Measurements from ENCODE around the gene CBX8.

Gene CBX8

DNA sequence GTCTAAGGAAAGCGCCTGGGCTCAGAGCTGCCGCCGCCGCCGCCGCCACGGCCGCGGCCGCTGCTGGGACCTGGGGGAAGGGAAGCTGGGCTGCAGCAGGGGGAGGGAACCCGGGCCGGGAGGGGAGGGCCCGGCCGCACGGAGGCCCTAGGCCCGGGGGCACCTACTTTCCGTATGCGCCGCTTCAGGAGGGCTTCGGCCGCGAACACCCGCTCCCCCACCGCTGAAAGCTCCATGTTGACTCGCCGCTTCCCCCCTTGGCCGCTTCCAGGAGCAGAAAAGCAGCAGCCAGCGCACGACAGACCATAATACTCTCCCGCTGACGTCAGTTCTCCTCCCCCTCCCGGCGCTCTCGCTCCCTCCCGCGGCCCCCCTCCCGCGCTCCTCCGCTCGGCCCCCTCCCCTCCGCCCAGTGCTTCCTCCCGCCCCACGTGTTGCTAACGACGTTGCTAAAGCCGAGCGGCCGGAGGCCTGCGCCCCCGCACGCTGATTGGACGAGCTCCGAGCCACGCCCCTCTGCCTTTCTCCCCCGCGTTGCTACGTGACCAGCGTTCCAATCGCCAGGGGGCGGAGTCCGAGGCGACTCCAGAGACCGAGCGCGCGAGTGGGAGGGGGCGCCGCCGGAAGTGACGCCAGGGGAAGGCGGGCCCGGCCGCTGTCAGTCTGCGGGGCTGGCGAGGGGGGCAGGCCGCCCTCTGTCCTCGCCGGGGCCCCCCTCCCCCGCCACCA is at the start of gene CBX8:
CBX8 (minus strand) TSS at position 315 of the 729 bp plus-strand sequence; CDS start at position 236, 79 bp downstream.
- FAIRE-seq: peak; percentile 49

DNA sequence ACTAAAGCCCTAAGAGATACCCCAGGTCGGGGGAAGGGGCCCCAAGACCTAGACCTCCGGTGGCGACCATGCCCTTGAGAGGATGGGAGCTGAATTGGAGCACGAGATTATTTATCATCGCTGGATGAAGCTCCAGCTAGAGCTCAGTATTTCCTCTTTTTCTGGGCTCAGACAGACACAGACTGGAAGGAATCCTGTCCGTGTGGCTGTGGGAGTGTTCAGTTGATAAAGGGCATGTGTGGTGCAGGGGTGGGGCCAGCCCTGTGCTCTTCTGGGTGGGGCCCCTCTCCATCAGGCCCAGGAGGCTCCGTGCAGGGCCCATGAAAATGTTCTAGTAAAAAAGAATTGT is 48.7 kb upstream of the CBX8 start:
- no peak for FAIRE-seq

- FAIRE-seq: no peak
These were observed 48.2 kb upstream of the CBX8 start for GRCh38 chr17:79844869-79845600.

- no peak for FAIRE-seq
These were observed 47.2 kb upstream of the CBX8 start for GRCh38 chr17:79843816-79844800.

- FAIRE-seq: no peak
These were observed 46.6 kb upstream of the CBX8 start for GRCh38 chr17:79843474-79843815.

DNA sequence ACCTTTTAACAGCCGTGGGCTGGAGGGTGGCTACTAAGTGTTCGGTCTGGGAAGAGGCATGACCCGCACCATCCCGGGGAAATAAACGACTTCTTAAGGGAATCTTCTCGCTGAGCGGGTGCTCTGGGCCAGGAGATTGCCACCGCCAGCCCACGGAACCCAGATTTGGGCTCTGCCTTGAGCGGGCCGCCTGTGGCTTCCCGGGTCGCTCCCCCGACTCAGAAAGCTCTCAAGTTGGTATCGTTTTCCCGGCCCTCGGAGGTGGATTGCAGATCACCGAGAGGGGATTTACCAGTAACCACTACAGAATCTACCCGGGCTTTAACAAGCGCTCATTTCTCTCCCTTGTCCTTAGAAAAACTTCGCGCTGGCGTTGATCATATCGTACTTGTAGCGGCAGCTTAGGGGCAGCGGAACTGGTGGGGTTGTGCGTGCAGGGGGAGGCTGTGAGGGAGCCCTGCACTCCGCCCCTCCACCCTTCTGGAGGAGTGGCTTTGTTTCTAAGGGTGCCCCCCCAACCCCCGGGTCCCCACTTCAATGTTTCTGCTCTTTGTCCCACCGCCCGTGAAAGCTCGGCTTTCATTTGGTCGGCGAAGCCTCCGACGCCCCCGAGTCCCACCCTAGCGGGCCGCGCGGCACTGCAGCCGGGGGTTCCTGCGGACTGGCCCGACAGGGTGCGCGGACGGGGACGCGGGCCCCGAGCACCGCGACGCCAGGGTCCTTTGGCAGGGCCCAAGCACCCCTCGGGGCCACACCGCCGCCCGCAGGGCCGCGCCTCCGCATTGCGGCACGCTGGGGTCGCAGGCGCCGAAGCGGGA is 46.0 kb upstream of the CBX8 start:
- FAIRE-seq: no peak

GRCh38 chr17:79842136-79842655 is 45.3 kb upstream of the CBX8 start:
- FAIRE-seq: no peak

- FAIRE-seq: no peak
These were observed 44.7 kb upstream of the CBX8 start for GRCh38 chr17:79841369-79842135.

DNA sequence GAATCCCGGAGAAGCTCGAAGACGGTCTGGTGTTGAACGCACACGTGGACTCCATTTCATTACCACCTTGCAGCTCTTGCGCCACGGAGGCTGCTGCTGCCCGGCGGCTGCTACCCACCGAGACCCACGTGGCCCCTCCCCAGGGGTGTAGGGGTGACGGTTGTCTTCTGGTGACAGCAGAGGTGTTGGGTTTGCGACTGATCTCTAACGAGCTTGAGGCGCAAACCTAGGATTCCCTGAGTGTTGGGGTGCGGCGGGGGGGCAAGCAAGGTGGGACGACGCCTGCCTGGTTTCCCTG is 44.1 kb upstream of the CBX8 start:
- FAIRE-seq: no peak

- FAIRE-seq: no peak
These were observed 43.6 kb upstream of the CBX8 start for GRCh38 chr17:79840269-79840988.

GRCh38 chr17:79839356-79840268 is 42.7 kb upstream of the CBX8 start, which contains the start of gene CBX4:
Gene CBX4 (minus strand): TSS chr17:79839440. CDS start chr17:79839251, 189 bp downstream.
- no peak for FAIRE-seq

DNA sequence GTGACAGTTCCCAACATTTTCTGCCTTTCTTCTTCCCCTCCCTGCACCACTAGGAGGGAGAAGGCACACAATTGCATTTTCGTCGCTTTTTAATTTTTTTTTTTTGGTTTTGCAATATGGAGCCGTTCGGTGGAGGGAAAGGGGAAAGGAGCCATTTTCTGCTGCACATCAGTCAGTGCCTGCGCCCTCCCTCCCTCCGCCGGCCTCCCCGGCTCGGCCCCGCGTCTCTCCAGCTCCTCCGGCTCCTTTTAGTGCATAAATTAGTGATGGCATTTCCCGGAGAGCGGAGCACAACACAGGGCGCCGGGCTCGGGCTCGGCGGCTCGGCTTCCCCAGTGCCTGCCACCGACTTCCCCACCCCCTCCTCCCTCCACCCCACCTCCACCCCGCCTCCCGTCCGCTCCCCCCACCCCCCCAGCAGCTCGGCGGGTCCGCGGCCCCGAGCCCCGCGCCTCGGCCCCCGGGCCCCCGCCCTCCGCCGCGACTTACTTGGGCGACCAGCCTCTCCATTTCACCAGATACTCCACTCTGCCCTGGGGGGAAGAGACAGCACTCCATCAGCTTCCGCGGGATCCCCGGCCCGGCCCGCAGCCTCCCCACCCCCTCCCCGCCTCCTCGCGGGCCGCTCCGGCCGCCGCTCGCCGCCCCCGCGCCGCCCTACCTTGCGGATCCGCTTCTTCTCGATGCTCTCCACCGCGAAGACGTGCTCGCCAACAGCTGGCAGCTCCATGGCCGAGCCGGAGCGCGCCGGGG is 41.8 kb upstream of the CBX8 start:
- FAIRE-seq: no peak

DNA sequence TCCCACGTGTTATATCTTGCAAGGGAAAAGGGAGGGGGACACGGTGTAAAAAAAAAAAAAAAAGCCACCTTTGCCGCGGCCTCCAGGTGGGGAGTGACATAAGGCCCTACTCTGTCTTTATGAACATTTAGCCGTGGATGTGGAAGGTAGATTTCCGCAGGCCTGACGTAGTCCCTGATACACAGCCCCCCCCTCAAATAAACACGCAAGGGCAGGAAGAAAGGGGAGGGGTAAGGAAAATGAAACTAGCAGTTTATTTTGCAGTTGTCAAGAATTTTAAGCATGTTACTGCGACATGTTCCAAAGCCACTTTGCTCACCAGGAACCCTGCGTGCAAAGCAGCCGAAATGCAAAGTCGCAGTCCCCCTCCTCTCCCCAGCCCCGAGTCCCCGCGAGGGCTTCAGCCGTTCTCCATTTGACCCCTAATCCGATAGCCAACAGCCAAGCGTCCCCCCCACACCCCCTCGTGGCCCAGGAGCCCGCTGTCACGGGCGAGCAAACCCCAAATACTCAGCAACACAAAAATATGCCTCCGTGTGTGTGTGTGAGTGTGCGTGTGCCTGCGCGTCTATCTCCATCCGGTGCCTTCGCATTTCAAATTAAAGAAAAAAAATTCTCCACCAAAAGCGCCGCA is 41.1 kb upstream of the CBX8 start:
- no peak for FAIRE-seq

- no peak for FAIRE-seq
These were observed 40.4 kb upstream of the CBX8 start for GRCh38 chr17:79836972-79837887.

- no peak for FAIRE-seq
These were observed 39.7 kb upstream of the CBX8 start for GRCh38 chr17:79836510-79836971.

DNA sequence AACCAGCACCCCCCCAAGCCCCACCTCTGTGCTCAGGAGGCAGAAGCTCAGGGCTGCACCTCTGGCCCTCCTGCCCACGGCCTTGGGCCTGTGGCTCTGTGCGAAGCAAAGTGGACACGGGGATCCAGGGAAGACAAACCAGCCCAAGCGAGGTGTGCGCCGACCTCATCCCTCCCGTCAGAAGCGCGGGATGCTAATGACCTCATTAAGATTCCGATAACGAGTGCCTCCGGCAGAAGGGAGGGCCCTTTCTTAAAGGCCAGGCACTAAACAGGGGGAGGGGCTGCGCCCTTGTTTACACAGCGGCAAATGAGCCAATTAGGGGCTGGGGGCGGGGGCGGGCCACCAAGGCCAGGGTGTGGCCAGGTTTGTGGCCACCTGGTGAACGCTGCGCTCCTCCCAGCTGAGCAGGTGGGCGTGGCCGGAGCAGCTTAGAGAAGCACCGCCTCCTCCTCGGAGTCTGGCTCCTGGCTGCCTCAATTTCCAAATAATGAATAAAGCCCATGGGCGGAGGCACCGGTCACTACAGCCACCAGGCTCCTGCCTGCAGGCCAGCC is 39.2 kb upstream of the CBX8 start:
- no peak for FAIRE-seq

- FAIRE-seq: no peak
These were observed 38.6 kb upstream of the CBX8 start for GRCh38 chr17:79835470-79835899.

Measured in islet of Langerhans (tissue), 1 donor.